GM19467 (cell line): Measurements from ENCODE around the gene CGREF1.
"Not testable (repeated sequence)": the region's sequence is repeated elsewhere in the genome, so short reads cannot be mapped to it uniquely, and the experiment has no call there.

Experiments
- ATAC-seq: cut with Tn5 transposase; IDR thresholded peaks from one replicate; pipeline ENCODE4 v1.9.1; 2021; ENCODE audit warnings: mild to moderate bottlenecking, moderate library complexity; ENCODE audit not compliant: unreplicated experiment

CGREF1 gene

GRCh38 chr2:27076323-27076722 lies 42.6 kb downstream of the CGREF1 start:
- no peak for ATAC-seq

DNA sequence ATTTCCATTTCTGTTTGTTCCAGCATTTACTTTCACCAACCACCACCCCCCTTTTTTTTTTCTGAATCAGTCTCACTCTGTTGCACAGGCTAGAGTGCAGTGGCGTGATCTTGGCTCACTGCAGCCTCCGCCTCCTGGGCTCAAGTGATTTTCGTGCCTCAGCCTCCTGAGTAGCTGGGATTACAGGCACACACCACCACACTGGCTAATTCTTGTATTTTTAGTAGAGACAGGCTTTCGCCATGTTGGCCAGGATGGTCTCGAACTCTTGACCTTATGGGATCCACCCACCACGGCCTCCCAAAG lies 43.4 kb downstream of the CGREF1 start:
- ATAC-seq: not testable (repeated sequence)

DNA sequence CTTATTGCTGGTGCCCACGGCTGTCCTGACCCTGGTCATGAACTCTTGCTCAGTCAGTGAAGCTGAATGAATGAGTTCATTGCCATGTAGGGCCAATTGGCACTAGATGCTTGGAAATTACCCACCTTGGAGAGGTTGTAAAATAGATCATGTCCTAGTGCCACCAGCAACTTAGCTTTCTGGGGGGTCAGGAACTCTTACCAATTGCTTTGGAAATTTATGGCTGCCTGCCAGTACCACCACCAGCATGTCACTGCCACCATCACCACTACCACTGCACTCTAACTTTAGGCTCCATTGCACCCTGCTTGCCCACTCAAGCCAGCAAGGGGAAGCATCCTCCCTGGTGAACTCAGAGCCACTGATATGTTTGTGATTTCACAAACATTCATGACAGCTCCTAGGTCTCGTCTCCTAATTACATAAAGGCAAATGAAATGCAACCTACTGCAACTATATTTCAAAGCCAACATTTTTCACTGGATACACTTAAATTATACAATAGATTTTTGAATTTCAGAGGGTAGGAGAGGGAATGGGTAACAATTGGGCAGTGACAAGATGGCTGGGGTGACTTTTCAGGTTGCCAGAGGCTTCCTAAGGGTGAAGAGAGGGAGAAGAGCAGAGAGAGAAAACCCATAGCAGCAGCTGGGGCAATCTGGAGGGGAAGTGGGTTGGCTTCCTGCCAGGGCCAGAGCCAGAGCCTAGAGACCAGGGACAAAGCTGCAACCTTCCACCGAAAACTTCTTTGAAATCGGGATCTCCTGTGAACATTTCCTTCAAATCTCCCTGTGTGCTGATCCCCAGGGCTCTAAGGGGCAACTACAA lies 44.0 kb downstream of the CGREF1 start:
- no peak for ATAC-seq

DNA sequence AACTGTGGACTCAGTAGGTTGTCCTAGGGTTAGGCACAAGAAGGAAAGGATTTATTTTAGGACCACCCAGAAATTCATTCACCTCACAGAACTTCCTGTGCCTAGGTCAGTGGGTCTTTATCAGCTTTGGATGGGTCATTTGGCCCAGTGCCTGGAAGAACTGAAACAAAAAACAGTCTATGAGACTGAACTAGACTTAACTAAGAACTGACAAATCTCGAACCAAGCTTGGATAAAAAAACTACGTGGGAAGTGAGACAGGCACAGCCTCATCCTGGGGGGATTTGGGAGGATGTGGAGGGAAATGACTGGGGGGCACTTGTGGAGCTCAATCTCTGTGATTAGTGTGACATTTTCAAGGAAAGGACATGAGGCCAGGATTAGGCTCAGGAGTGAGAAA lies 45.1 kb downstream of the CGREF1 start:
- ATAC-seq: no peak

DNA sequence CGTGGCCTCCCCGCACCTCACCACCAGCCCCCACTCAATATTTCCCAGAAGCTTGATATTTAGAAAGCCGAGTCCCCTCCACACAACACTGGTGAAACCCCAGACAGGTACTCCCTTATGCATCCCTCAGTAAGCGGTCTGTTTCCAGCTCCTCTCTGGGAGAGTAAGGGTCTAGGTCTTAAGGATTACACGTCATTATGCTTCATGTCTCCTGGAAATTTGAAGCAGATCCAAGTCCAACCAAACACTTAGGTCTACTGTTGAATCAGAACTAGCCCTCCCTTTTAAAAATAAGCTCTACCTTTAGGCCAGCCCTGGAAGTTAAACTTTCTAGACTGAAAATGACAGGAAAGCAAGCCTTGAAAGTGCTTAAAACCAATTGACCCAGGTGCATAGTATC lies 46.0 kb downstream of the CGREF1 start:
- ATAC-seq: no peak

- ATAC-seq: peak; percentile 17
Observed at GRCh38 chr2:27071990-27072830, 46.7 kb downstream of the CGREF1 start.

GRCh38 chr2:27071277-27071989 lies 47.5 kb downstream of the CGREF1 start, which contains the start of gene OST4:
Gene OST4 (minus strand): TSS chr2:27071654.
- ATAC-seq: peak; percentile 85

- ATAC-seq: no peak
Observed at GRCh38 chr2:27070653-27071276, 48.2 kb downstream of the CGREF1 start.

GRCh38 chr2:27069961-27070618 lies 48.8 kb downstream of the CGREF1 start:
- ATAC-seq: no peak

- ATAC-seq: no peak
Observed at GRCh38 chr2:27069436-27069835, 49.5 kb downstream of the CGREF1 start.

DNA sequence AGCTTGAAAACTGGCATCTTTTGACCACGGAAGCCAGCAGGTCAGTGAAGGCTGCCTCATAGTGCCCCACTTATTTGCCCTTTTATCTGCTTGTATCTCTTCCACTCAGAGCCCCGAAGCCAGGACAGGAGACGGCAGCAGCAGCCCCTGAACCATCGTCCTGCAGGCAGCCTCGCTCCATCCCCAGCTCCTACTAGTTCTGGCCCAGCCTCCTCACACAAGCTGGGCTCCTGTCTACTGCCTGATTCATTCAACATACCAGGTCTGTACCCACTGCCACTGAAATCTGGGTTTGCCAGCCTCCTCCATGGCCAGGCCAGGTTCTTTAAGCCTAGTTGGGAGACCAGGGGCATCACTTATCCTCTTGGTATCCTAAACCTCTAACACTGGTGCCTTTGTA lies 51.5 kb downstream of the CGREF1 start:
- ATAC-seq: no peak

GRCh38 chr2:27065128-27065527 lies 53.8 kb downstream of the CGREF1 start:
- no peak for ATAC-seq

DNA sequence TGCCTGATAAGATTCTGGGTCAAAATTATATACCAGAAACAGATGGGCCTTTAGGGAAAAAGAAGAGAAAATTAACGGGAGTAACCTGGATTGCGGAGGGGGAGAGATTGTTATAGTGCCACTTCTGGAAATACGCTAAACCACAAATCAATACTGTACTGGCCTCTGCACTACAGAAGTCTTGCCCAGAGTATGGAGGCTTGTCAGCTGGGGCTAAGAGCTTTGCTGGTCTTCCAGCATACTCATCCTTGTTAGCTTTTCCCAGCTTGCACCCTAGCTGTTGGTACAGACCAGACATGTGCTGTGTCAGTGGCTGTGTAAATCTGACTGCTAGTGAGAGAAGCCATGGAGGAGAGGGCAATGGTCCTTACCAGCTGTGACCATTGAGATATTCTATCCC lies 58.6 kb downstream of the CGREF1 start:
- ATAC-seq: no peak

DNA sequence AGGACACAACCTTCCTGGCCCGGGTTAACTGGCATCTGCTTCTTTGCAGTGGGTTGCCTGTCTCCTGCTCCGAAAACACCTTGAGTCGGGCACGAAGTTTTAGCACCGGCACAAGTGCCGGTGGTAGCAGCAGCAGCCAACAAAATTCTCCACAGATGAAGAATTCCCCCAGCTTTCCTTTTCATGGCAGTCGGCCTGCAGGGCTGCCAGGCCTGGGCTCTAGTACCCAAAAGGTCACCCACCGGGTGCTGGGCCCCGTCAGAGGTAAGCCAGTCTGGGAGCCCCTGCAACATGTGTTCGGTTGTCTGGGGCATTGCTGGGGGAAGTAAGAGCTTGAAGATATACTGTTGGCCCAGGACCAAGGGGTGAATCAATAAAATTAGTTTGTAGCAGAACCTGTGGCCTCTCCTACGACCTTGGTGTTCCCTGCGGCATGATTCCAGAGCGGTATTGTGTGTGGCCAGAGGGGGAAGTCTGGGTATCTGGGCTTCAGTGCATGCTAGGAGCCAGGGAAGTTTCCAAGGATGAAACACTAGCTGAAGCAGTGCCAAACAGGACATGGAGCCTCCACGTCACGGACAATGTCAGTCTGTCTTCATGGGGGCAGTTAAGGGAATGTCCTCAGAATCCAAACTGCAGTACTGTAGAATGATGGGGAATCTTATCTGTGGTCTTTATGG lies 59.6 kb downstream of the CGREF1 start:
- no peak for ATAC-seq

DNA sequence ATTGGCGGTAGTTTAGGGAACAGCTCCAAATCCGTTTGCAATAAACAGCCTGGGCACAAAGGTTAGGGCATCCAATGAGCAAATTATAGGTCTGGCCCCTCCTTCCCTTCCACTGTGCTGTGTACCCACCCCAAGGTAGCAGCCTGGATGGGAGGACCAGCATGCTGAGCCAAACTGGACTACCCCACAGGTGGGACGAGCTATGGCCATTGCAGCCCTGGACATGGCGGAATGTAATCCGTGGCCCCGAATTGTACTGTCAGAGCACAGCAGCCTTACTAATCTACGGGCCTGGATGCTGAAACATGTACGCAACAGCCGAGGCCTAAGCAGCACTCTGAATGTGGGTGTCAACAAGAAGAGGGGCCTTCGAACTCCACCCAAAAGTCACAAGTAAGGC lies 60.7 kb downstream of the CGREF1 start:
- ATAC-seq: no peak

- ATAC-seq: no peak
Observed at GRCh38 chr2:27057184-27057583, 61.7 kb downstream of the CGREF1 start.

- ATAC-seq: no peak
Observed at GRCh38 chr2:27054721-27055120, 64.2 kb downstream of the CGREF1 start.

GRCh38 chr2:27053776-27054175 lies 65.2 kb downstream of the CGREF1 start:
- ATAC-seq: no peak

DNA sequence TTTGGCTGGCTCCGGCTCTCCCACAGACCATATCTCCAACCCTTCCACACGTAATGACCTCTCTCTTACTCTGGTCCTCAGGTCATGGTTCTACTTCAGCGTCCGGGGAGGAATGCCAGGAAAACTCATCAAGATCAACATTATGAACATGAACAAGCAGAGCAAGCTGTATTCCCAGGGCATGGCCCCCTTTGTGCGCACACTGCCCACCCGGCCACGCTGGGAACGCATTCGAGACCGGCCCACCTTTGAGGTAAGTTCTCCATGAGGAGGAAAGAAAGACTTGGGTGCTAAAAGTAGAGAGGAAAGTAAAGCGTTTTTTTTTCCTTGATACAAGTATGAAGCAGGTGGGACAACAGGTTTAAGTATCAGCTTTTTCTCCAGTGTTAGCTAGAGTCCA lies 65.6 kb downstream of the CGREF1 start:
- no peak for ATAC-seq
